ENCODE results near the gene KIF4A. TPM values are rescaled to one million over a fixed set of nuclear protein-coding genes. Genes with fewer than 3 reads are reported as not detected.

Gene KIF4A
- total RNA-seq, 1 experiment from 2014 or later, result 36.2 TPM

GRCh38 chrX:70254063-70254400 is 35.9 kb upstream of the KIF4A start:
- DNase-seq (ENCODE audit: low spot score) (no peak), ATAC-seq (no peak)
- ChIA-PET POLR2A (no interaction called here), CTCF (interaction anchor here (1.6 kb wide), 1 partner anchor 9 kb away, joined by 5 read pairs; no protein-coding TSS in a partner anchor)
- no peaks in the 10 kb centered on the region; the same call in 1 of the 2 replicates for H3K27me3 Mint-ChIP-seq (ENCODE audit: low read depth)
- no peak overlapping the region for H3K4me3 Mint-ChIP-seq
- no peak for TF ChIP-seq JUN (CRISPR knock-in tag; IDR thresholded peaks at IDR 0.05)
- no peak for TF ChIP-seq USF2 (CRISPR knock-in tag; IDR thresholded peaks at IDR 0.05)
- TF ChIP-seq CBFB (CRISPR knock-in tag; IDR thresholded peaks at IDR 0.05; ENCODE audit: low read depth), result no peak
- no peak for TF ChIP-seq ZBTB21 (CRISPR knock-in tag; IDR thresholded peaks at IDR 0.05; ENCODE audit: borderline replicate concordance)
- no peak for TF ChIP-seq NR3C1 (CRISPR knock-in tag; conservative IDR thresholded peaks at IDR 0.05; ENCODE audit: low read depth)
- no peak for TF ChIP-seq ELF4 (CRISPR knock-in tag; IDR thresholded peaks at IDR 0.05; ENCODE audit: low read depth)
- TF ChIP-seq NFATC4 (CRISPR knock-in tag; IDR thresholded peaks at IDR 0.05), result no peak
- no peak for TF ChIP-seq MYBL2 (CRISPR knock-in tag; IDR thresholded peaks at IDR 0.05)
- TF ChIP-seq NFE2L1 (CRISPR knock-in tag; IDR thresholded peaks at IDR 0.05), result no peak
- TF ChIP-seq KAT7 (CRISPR knock-in tag; IDR thresholded peaks at IDR 0.05; ENCODE audit: borderline replicate concordance), result no peak
- no peak for TF ChIP-seq CDX4 (CRISPR knock-in tag; IDR thresholded peaks at IDR 0.05; ENCODE audit: borderline replicate concordance)
- TF ChIP-seq E2F1 (CRISPR knock-in tag; IDR thresholded peaks at IDR 0.05), result no peak
- no peak for TF ChIP-seq FOXK1 (CRISPR knock-in tag; IDR thresholded peaks at IDR 0.05)
- no peak for TF ChIP-seq IRF2 (CRISPR knock-in tag; IDR thresholded peaks at IDR 0.05; ENCODE audit: borderline replicate concordance, low read depth)
- TF ChIP-seq NR2C2 (CRISPR knock-in tag; IDR thresholded peaks at IDR 0.05), result no peak
- no peak for TF ChIP-seq GTF2I (CRISPR knock-in tag; conservative IDR thresholded peaks at IDR 0.05)
- TF ChIP-seq FOXP4 (CRISPR knock-in tag; IDR thresholded peaks at IDR 0.05), result no peak
- TF ChIP-seq ATF6 (CRISPR knock-in tag; IDR thresholded peaks at IDR 0.05), result no peak
- no peak for TF ChIP-seq TCF7 (CRISPR knock-in tag; IDR thresholded peaks at IDR 0.05; ENCODE audit: low read depth)
- H3K27ac Mint-ChIP-seq, result peak overlapping the region; percentile 54
- H3K9me3 Mint-ChIP-seq, result no peaks in the 10 kb centered on the region; the same call in 1 of the 2 replicates
- H3K4me1 Mint-ChIP-seq, result peaks cover 25% of the 10 kb centered on the region
- no peaks in the 10 kb centered on the region for H3K36me3 Mint-ChIP-seq

- ChIA-PET POLR2A (no interaction called here), CTCF (no interaction called here)
- Mint-ChIP-seq H3K27ac (no peak overlapping the region), H3K9me3 (no peaks in the 10 kb centered on the region; the same call in 1 of the 2 replicates), H3K27me3 (ENCODE audit: low read depth) (no peaks in the 10 kb centered on the region; the same call in 1 of the 2 replicates), H3K4me3 (no peak overlapping the region), H3K4me1 (peaks cover 25% of the 10 kb centered on the region), H3K36me3 (no peaks in the 10 kb centered on the region)
- no peak for TF ChIP-seq MLX (CRISPR knock-in tag; IDR thresholded peaks at IDR 0.05)
- no peak for TF ChIP-seq NR2C2 (CRISPR knock-in tag; IDR thresholded peaks at IDR 0.05)
- no peak for TF ChIP-seq GTF2I (CRISPR knock-in tag; conservative IDR thresholded peaks at IDR 0.05)
- no peak for TF ChIP-seq JUN (CRISPR knock-in tag; IDR thresholded peaks at IDR 0.05)
- TF ChIP-seq ELF4 (CRISPR knock-in tag; IDR thresholded peaks at IDR 0.05; ENCODE audit: low read depth), result no peak
- TF ChIP-seq ATF1 (CRISPR knock-in tag; IDR thresholded peaks at IDR 0.05), result no peak
- no peak for TF ChIP-seq HMGA2 (CRISPR knock-in tag; IDR thresholded peaks at IDR 0.05)
- TF ChIP-seq PREB (CRISPR knock-in tag; IDR thresholded peaks at IDR 0.05; ENCODE audit: borderline replicate concordance), result no peak
- TF ChIP-seq OVOL2 (CRISPR knock-in tag; IDR thresholded peaks at IDR 0.05; ENCODE audit: borderline replicate concordance), result no peak
- no peak for TF ChIP-seq SMAD3 (CRISPR knock-in tag; IDR thresholded peaks at IDR 0.05; ENCODE audit: borderline replicate concordance)
- TF ChIP-seq ZNF232 (CRISPR knock-in tag; IDR thresholded peaks at IDR 0.05), result no peak
- no peak for TF ChIP-seq TEAD4 (CRISPR knock-in tag; IDR thresholded peaks at IDR 0.05)
- ATAC-seq, result no peak
- DNase-seq (ENCODE audit: low spot score), result no peak
Observed at GRCh38 chrX:70254909-70255308, 35.0 kb upstream of the KIF4A start.
